DND-41 (cell line): ENCODE measurements around the gene RAB3D.

Source experiments
- ATAC-seq: fragments of 200-7000 bp; cut with Tn5 transposase; 3 replicates; pipeline ENCODE4 v1.9.1; 2021; ENCODE audit warnings: low read depth; ENCODE audit not compliant: insufficient read depth
- DNase-seq: peaks from one replicate; pipeline ENCODE4 v3.0.0-alpha.2; 2020
- H2AFZ ChIP-seq: 2 replicates; pipeline ENCODE4 v1.6.0; 2012; ENCODE audit warnings: low read depth, low read length
- H3K27ac ChIP-seq: 2 replicates; pipeline ENCODE4 v1.5.1; 2012; ENCODE audit warnings: low read length, inconsistent platforms
- H3K27me3 ChIP-seq: fragments of 200-600 bp; sonication (generic); 2 replicates; pipeline ENCODE4 v1.6.0; 2012; ENCODE audit warnings: low read length, mild to moderate bottlenecking, inconsistent platforms; ENCODE audit not compliant: insufficient read depth, poor library complexity
- H3K36me3 ChIP-seq: 2 replicates; pipeline ENCODE4 v1.5.1; 2012; ENCODE audit warnings: low read length, inconsistent platforms; ENCODE audit not compliant: insufficient read depth
- H3K4me1 ChIP-seq: 2 replicates; pipeline ENCODE4 v1.5.1; 2012; ENCODE audit warnings: mild to moderate bottlenecking, low read length; ENCODE audit not compliant: insufficient read depth
- H3K4me2 ChIP-seq: 2 replicates; pipeline ENCODE4 v1.6.0; 2012; ENCODE audit warnings: mild to moderate bottlenecking, moderate library complexity, low read length, inconsistent platforms; ENCODE audit not compliant: insufficient read depth
- H3K4me3 ChIP-seq, 2 experiments: fragments of 200-600 bp in 1 of 2; shearing (Covaris generic) in 1 of 2; 2 replicates each; pipeline ENCODE4 v1.5.1; 2012 to 2016; ENCODE audit warnings: inconsistent platforms in 2 of 2, low read length in 2 of 2, mild to moderate bottlenecking in 2 of 2, low read depth in 1 of 2, moderate library complexity in 1 of 2
- H3K79me2 ChIP-seq: 2 replicates; pipeline ENCODE4 v1.6.0; 2012; ENCODE audit warnings: low read length, inconsistent platforms; ENCODE audit not compliant: insufficient read depth
- H3K9ac ChIP-seq: 2 replicates; pipeline ENCODE4 v1.6.0; 2012; ENCODE audit warnings: low read depth, mild to moderate bottlenecking, inconsistent platforms, low read length, moderate library complexity
- H3K9me3 ChIP-seq: 2 replicates; pipeline ENCODE4 v1.5.1; 2012; ENCODE audit warnings: low read length, moderate library complexity, mild to moderate bottlenecking, inconsistent platforms; ENCODE audit not compliant: insufficient read depth, severe bottlenecking
- H4K20me1 ChIP-seq: 2 replicates; pipeline ENCODE4 v1.6.0; 2012; ENCODE audit warnings: low read length; ENCODE audit not compliant: insufficient read depth
- EZH2 ChIP-seq: IDR thresholded peaks from 3 replicates; pipeline ENCODE4 v1.6.1; 2012; ENCODE audit warnings: borderline replicate concordance, low read depth, mild to moderate bottlenecking, moderate library complexity, low read length, inconsistent platforms; ENCODE audit not compliant: severe bottlenecking
- TF ChIP-seq, protein P1 (sequence below): IDR thresholded peaks from 2 replicates; pipeline ENCODE4 v1.5.1; 2012; ENCODE audit warnings: borderline replicate concordance, low read length, moderate library complexity, mild to moderate bottlenecking; ENCODE audit not compliant: poor library complexity, severe bottlenecking; ENCODE audit errors: extremely low read depth

RAB3D gene

DNA sequence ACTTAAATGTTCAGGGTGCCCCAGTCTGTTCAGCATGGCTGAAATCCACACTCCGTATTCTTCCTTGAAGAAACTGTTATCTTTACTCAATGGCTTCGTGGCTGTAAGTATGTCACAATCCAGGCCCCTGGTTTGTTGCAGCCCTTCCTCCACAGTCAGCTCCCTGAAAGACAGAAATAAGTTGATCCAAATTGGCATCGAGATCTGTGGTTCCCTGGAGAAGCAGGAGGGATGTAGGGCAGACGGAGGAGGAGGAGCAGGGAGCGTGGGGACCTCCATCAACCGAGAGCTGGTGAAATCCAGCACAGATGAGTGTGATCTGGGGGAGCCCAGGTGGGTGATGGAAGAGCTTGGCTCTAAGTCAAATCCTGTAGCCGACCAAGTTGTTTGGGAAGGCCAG, 43.2 kb downstream of the RAB3D start:
- Histone ChIP-seq H3K27ac (no peak overlapping the region), H4K20me1 (no peaks in the 10 kb centered on the region), H3K27me3 (no peaks in the 10 kb centered on the region), H2AFZ (no peak overlapping the region), H3K9me3 (no peaks in the 10 kb centered on the region), H3K9ac (no peak overlapping the region), H3K79me2 (no peaks in the 10 kb centered on the region), H3K4me1 (peaks cover 15% of the 10 kb centered on the region), H3K36me3 (no peaks in the 10 kb centered on the region), H3K4me3 (no peak overlapping the region), H3K4me2 (no peak overlapping the region)
- DNase-seq (no peak), ATAC-seq (no peak)
- TF ChIP-seq EZH2: no peak

DNA sequence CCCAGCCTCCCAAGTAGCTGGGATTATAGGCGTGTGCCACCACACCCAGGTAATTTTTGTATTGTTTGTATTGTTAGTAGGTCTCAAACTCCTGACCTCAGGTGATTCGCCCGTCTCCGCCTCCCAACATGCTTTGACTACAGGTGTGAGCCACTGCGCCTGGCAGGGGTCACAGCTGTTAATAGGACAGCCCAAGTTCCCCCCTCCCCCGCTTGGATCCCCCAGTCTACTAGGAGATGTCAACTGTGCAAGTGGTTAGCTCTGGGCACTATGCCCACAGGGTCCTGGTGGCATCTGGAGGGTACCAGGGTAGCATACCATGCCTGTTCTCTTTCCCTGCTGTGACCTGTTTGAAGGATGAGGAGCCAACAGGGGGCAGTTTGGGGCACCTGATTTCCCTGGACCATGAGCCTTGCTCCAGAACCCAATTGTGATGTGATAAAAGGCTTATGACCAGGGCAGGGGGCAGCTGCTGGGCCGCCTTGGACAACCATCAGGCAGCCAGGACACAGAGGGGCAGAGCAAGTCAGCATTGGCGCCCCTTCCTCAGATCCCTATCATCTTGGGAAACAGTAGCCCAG, 43.7 kb downstream of the RAB3D start, which contains the start of gene TSPAN16:
Gene TSPAN16 (plus strand): TSS at position 496 of the 581 bp plus-strand sequence. CDS start 138 bp downstream, outside the sequence.
- DNase-seq (no peak), ATAC-seq (no peak)
- Histone ChIP-seq H3K27me3 (no peaks in the 10 kb centered on the region), H3K4me3 (no peak within 1 kb of the TSS), H3K4me1 (peaks cover 15% of the 10 kb centered on the region), H3K27ac (no peak within 1 kb of the TSS), H4K20me1 (no peaks in the 10 kb centered on the region), H3K36me3 (no peaks in the 10 kb centered on the region), H3K79me2 (no peaks in the 10 kb centered on the region), H3K9ac (no peak within 1 kb of the TSS), H2AFZ (no peak within 1 kb of the TSS), H3K9me3 (no peaks in the 10 kb centered on the region), H3K4me2 (no peak within 1 kb of the TSS)
- TF ChIP-seq EZH2: no peak
- TF ChIP-seq, protein P1, sequence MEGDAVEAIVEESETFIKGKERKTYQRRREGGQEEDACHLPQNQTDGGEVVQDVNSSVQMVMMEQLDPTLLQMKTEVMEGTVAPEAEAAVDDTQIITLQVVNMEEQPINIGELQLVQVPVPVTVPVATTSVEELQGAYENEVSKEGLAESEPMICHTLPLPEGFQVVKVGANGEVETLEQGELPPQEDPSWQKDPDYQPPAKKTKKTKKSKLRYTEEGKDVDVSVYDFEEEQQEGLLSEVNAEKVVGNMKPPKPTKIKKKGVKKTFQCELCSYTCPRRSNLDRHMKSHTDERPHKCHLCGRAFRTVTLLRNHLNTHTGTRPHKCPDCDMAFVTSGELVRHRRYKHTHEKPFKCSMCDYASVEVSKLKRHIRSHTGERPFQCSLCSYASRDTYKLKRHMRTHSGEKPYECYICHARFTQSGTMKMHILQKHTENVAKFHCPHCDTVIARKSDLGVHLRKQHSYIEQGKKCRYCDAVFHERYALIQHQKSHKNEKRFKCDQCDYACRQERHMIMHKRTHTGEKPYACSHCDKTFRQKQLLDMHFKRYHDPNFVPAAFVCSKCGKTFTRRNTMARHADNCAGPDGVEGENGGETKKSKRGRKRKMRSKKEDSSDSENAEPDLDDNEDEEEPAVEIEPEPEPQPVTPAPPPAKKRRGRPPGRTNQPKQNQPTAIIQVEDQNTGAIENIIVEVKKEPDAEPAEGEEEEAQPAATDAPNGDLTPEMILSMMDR: no peak

DNA sequence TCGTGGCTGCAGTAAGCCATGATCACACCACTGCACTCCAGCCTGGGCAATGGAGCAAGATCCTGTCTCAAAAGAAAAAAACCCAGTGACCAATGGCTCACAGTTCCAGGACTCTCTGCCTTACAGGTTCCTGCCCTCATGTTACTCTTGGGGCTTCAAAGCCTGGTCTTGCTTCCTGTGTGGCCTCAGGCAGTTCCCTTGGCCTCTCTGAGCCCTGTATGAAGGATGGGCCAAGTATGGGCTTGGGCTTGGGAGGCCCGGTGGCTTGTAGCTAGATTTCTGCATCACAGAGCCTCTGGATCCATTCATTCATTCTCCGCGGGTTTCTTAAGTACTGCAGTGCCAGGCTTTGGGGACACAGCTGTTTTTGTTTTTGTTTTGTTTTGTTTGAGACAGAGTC, 44.3 kb downstream of the RAB3D start:
- no peak overlapping the region for H3K4me2 ChIP-seq
- H3K4me1 ChIP-seq: peaks cover 14% of the 10 kb centered on the region
- H3K79me2 ChIP-seq: no peaks in the 10 kb centered on the region
- DNase-seq: no peak
- no peaks in the 10 kb centered on the region for H3K36me3 ChIP-seq
- no peaks in the 10 kb centered on the region for H3K9me3 ChIP-seq
- no peaks in the 10 kb centered on the region for H4K20me1 ChIP-seq
- H3K9ac ChIP-seq: no peak overlapping the region
- no peaks in the 10 kb centered on the region for H3K27me3 ChIP-seq
- H3K27ac ChIP-seq: no peak overlapping the region
- no peak for ATAC-seq
- no peak overlapping the region for H2AFZ ChIP-seq
- no peak for TF ChIP-seq EZH2
- TF ChIP-seq, protein P1: no peak
- H3K4me3 ChIP-seq: no peak overlapping the region

DNA sequence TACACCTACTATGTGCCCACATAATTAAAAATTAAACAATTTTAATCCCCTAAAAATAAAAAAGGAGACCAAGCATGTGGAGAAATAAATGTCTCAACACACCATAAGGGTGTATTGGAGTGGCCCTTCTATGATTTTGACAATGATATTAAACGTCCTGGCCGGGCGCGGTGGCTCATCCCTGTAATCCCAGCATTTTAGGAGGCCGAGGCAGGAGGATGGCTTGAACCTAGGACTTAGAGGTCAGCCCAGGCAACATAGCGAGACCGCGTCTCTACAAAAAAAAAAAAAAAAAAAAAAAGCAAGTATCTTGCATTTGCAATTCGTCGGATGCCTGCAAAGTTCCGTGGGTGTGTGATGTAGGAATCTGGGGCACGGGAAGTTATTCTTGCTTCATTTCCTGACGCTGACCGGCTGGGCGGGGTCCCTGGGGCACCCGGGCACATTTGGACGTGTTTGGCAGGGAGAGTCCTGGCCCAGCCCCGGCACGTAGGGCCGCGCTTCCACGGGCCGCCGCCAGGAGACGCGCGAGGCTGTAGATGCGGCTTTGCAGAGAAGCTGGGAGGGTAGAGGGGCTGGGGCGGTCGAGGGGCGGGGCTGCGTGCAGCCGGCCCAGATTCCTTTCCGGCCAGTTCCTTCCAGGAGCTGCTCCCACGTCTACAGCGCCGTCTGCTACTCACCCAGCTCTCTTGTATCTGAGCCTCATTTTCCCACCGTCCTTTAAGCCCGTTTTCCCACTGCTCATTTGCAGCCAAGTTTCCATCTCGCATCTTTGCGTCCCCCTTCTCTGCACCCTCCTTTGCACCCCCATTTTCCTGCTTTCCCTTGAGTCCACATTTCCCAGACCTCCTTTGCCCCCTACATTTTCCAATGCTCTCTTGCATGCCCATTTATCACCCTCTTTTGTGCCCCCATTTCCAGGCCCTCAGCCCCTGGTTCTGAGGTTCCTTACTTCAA, 45.7 kb downstream of the RAB3D start:
- peak; percentile 93 for DNase-seq
- peaks cover 12% of the 10 kb centered on the region for H3K4me1 ChIP-seq
- peak overlapping the region; percentile 89 for H2AFZ ChIP-seq
- H3K27ac ChIP-seq: peak overlapping the region; percentile 51
- H4K20me1 ChIP-seq: no peaks in the 10 kb centered on the region
- TF ChIP-seq, protein P1: peak; percentile 97
- no peak for TF ChIP-seq EZH2
- no peaks in the 10 kb centered on the region for H3K36me3 ChIP-seq
- H3K4me2 ChIP-seq: peak overlapping the region; percentile 63
- H3K9me3 ChIP-seq: no peaks in the 10 kb centered on the region
- H3K79me2 ChIP-seq: no peaks in the 10 kb centered on the region
- ATAC-seq: peak; percentile 100
- H3K4me3 ChIP-seq: peak overlapping the region in 1 of 2 experiments; percentile 40; a peak in 2 of 4 replicates
- H3K9ac ChIP-seq: peak overlapping the region; percentile 50
- H3K27me3 ChIP-seq: no peaks in the 10 kb centered on the region
